Smooth muscle cell (in vitro differentiated cells): ENCODE results near the gene FA2H. TPM values are rescaled to one million over a fixed set of nuclear protein-coding genes. Genes with fewer than 3 reads are reported as not detected.
A peak's percentile ranks its signal among the peaks of the same experiment; 100 is the strongest.

Source experiments
- DNase-seq: peaks from one replicate; lab custom pipeline; 2025; ENCODE audit not compliant: unreplicated experiment; lab: John Stamatoyannopoulos, UW
- H2AFZ ChIP-seq: fragments of 200-600 bp; sonication (generic); 2 replicates; pipeline ENCODE4 v1.6.0; 2016; ENCODE audit warnings: antibody characterized with exemption, low read depth, mild to moderate bottlenecking
- H3F3A ChIP-seq: fragments of 200-600 bp; sonication (generic); 2 replicates; pipeline ENCODE4 v1.6.0; 2017; ENCODE audit warnings: antibody characterized with exemption, low read depth
- H3K27ac ChIP-seq: fragments of 200-600 bp; sonication (generic); 2 replicates; pipeline ENCODE4 v1.5.1; 2016; ENCODE audit warnings: low read depth, mild to moderate bottlenecking
- H3K27me3 ChIP-seq: fragments of 200-600 bp; sonication (generic); 2 replicates; pipeline ENCODE4 v1.6.1; 2016; ENCODE audit warnings: low read depth, mild to moderate bottlenecking
- H3K36me3 ChIP-seq: fragments of 200-600 bp; sonication (generic); 2 replicates; pipeline ENCODE4 v1.5.1; 2016; ENCODE audit warnings: low read depth
- H3K4me1 ChIP-seq: fragments of 200-600 bp; sonication (generic); 2 replicates; pipeline ENCODE4 v1.5.1; 2016; ENCODE audit warnings: low read depth
- H3K4me2 ChIP-seq: fragments of 200-600 bp; sonication (generic); 2 replicates; pipeline ENCODE4 v1.6.0; 2016; ENCODE audit warnings: mild to moderate bottlenecking
- H3K4me3 ChIP-seq: fragments of 200-600 bp; sonication (generic); 2 replicates; pipeline ENCODE4 v1.5.1; 2016; ENCODE audit warnings: mild to moderate bottlenecking
- H3K79me2 ChIP-seq: fragments of 200-600 bp; sonication (generic); 2 replicates; pipeline ENCODE4 v1.6.0; 2016; ENCODE audit warnings: low read depth, mild to moderate bottlenecking
- H3K9ac ChIP-seq: fragments of 200-600 bp; sonication (generic); 2 replicates; pipeline ENCODE4 v1.6.0; 2016; ENCODE audit warnings: low read depth
- H3K9me3 ChIP-seq: fragments of 200-600 bp; sonication (generic); replicated peaks from 2 replicates; pipeline ENCODE4 v1.5.1; 2016; ENCODE audit warnings: low read depth
- H4K20me1 ChIP-seq: fragments of 200-600 bp; sonication (generic); 2 replicates; pipeline ENCODE4 v1.6.0; 2016; ENCODE audit warnings: low read depth
- WGBS: methylation state at CpG from one replicate; pipeline ENCODE4 v1.1.7; 2016; ENCODE audit warnings: low lambda C conversion rate; 5-methylcytosine and 5-hydroxymethylcytosine counted together
- polyA plus RNA-seq: library from polyadenylated mRNA; unstranded; fragments of >200 nt; fragmentation: Nextera tagmentation; extraction: Ambion mirVana; gene quantifications from 2 replicates; pipeline ENCODE4 v1.2.1, GENCODE V29; 2016
- total RNA-seq: library from RNA; depleted of rRNA; stranded (reverse); fragments of >200 nt; gene quantifications from 2 replicates; pipeline ENCODE4 v1.2.3, GENCODE V29; 2014
- TF ChIP-seq, protein P1 (sequence below): fragments of 200-600 bp; sonication (generic); IDR thresholded peaks from 2 replicates; pipeline ENCODE4 v1.5.1; 2017; ENCODE audit warnings: borderline replicate concordance, mild to moderate bottlenecking, antibody characterized with exemption; ENCODE audit not compliant: insufficient read depth, poor library complexity, severe bottlenecking

The FA2H gene
- total and polyA plus RNA-seq, 2 experiments from 2014 or later: not detected

DNA sequence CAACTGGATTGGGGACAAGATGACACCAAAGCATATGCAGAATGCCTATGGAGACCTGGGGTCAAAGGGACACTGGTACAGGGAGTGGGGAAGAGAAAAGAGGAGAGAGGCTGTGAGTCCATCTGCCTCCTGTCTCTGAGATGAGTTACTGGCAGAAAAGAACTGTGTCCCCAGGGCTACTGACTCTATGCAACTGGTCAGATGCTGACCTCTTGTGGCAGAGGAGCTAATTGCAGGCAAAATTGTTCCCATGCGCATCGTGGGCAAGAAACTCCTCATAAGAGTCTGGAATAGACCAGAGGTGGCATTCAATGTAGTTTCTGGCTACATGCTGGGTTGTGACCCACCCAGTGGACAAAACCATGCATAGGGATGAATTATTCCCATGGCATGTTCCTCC is 47.9 kb downstream of the FA2H start:
- Histone ChIP-seq H4K20me1 (no peaks in the 10 kb centered on the region), H3F3A (no peaks in the 10 kb centered on the region), H3K27ac (no peak overlapping the region), H3K9me3 (no peaks in the 10 kb centered on the region), H3K79me2 (no peaks in the 10 kb centered on the region), H3K36me3 (no peaks in the 10 kb centered on the region), H3K4me3 (no peak overlapping the region), H3K27me3 (no peaks in the 10 kb centered on the region), H3K4me1 (no peaks in the 10 kb centered on the region), H3K4me2 (no peak overlapping the region), H3K9ac (no peak overlapping the region), H2AFZ (no peak overlapping the region)
- no peak for DNase-seq
- WGBS: 87% methylated on average over 2 of the region's 2 CpGs
- TF ChIP-seq, protein P1, sequence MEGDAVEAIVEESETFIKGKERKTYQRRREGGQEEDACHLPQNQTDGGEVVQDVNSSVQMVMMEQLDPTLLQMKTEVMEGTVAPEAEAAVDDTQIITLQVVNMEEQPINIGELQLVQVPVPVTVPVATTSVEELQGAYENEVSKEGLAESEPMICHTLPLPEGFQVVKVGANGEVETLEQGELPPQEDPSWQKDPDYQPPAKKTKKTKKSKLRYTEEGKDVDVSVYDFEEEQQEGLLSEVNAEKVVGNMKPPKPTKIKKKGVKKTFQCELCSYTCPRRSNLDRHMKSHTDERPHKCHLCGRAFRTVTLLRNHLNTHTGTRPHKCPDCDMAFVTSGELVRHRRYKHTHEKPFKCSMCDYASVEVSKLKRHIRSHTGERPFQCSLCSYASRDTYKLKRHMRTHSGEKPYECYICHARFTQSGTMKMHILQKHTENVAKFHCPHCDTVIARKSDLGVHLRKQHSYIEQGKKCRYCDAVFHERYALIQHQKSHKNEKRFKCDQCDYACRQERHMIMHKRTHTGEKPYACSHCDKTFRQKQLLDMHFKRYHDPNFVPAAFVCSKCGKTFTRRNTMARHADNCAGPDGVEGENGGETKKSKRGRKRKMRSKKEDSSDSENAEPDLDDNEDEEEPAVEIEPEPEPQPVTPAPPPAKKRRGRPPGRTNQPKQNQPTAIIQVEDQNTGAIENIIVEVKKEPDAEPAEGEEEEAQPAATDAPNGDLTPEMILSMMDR: peak; percentile 34

DNA sequence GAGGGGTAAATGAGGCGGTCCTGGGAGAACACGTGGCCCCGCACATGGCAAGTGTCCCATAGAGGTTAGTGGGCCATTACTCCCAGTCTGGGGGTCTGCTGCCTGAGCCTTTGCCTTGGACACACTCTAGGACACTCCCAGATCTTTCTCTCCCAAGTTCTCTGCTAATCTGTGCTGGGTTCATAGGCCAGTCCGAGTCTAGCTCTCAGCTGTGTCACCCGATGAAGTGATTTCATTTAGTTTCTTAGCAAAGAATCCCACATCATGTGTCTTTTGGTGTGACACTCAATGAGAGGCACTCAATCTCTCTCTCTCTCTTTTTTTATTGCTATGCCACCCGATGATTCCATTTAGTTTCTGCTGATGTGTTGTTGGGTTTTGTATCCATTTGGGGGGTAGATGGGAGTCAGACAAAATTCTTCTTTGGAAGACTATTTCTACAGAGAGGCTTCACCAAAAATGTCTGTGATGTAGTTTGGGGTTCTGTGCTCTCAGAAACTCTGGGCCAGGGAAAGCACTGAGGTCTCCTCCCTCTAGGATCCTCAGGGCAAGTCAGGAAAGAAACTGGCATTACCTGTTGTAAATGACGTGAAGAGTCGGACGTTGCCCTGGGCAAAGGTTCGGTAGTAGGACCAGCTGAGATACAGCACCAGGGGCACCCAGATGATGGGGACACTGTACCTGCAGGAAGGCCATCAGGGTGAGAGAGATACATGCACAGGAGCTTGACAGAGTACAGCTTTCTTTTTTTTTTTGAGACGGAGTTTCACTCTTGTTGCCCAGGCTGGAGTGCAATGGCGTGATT is 48.8 kb downstream of the FA2H start:
- WGBS: 96% methylated on average over 12 of the region's 12 CpGs
- no peaks in the 10 kb centered on the region for H3K79me2 ChIP-seq

DNA sequence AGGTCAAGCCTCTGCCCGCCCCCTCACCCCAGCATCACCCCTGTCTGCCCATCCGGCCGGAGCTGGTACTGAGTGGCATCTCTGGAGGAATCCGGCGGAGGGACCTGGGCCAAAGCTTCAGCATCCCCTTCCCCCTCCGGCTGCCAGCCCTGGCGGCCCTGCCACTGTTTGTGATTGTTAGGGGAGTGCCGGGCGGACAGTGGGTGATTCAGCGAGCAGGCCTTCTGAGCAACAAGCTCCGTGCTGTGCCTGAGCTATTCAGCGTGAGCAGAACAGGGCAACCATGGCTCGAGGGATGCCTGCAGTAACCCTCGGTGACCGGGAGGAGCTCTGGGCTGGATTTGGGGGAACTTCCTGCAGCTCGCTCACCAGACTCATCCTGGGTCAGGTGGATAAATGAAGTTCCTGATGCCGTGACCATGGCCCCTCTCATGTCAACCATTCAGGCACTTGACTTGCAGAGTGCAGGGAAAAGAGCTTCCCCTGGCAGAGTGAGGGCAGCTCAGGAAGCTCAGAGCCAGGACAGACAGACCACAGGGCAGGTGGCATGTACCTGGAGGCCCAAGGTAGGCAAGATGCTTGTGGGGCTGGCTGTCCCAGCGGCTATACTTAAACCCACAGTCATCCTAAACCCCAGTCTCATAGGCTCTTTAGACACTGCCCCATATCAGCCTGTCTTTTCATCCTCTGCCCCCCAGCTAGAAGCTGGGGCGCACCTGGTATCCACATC is 49.6 kb downstream of the FA2H start:
- H3K27me3 ChIP-seq: no peaks in the 10 kb centered on the region
- no peaks in the 10 kb centered on the region for H3K79me2 ChIP-seq
- H3F3A ChIP-seq: no peaks in the 10 kb centered on the region
- 67% methylated on average over 19 of the region's 19 CpGs for WGBS
- no peak overlapping the region for H3K4me2 ChIP-seq
- no peaks in the 10 kb centered on the region for H3K36me3 ChIP-seq
- H2AFZ ChIP-seq: no peak overlapping the region
- H4K20me1 ChIP-seq: no peaks in the 10 kb centered on the region
- TF ChIP-seq, protein P1: peak; percentile 15
- no peaks in the 10 kb centered on the region for H3K4me1 ChIP-seq
- H3K9me3 ChIP-seq: no peaks in the 10 kb centered on the region
- no peak for DNase-seq
- H3K9ac ChIP-seq: no peak overlapping the region
- H3K27ac ChIP-seq: no peak overlapping the region
- H3K4me3 ChIP-seq: no peak overlapping the region

More for the DNA sequence above, 48.8 kb downstream of the FA2H start:
- H3K27ac ChIP-seq: no peak overlapping the region
- H3K36me3 ChIP-seq: no peaks in the 10 kb centered on the region
- TF ChIP-seq, protein P1: no peak
- H3K27me3 ChIP-seq: no peaks in the 10 kb centered on the region
- H4K20me1 ChIP-seq: no peaks in the 10 kb centered on the region
- no peak for DNase-seq
- H3K4me1 ChIP-seq: no peaks in the 10 kb centered on the region
- H3F3A ChIP-seq: no peaks in the 10 kb centered on the region
- H3K4me2 ChIP-seq: no peak overlapping the region
- H2AFZ ChIP-seq: no peak overlapping the region
- no peaks in the 10 kb centered on the region for H3K9me3 ChIP-seq
- no peak overlapping the region for H3K9ac ChIP-seq
- no peak overlapping the region for H3K4me3 ChIP-seq
